Measurements from ENCODE around the gene ZNF790.
"Not testable (repeated sequence)": the region's sequence is repeated elsewhere in the genome, so short reads cannot be mapped to it uniquely, and the experiment has no call there.

Gene ZNF790

DNA sequence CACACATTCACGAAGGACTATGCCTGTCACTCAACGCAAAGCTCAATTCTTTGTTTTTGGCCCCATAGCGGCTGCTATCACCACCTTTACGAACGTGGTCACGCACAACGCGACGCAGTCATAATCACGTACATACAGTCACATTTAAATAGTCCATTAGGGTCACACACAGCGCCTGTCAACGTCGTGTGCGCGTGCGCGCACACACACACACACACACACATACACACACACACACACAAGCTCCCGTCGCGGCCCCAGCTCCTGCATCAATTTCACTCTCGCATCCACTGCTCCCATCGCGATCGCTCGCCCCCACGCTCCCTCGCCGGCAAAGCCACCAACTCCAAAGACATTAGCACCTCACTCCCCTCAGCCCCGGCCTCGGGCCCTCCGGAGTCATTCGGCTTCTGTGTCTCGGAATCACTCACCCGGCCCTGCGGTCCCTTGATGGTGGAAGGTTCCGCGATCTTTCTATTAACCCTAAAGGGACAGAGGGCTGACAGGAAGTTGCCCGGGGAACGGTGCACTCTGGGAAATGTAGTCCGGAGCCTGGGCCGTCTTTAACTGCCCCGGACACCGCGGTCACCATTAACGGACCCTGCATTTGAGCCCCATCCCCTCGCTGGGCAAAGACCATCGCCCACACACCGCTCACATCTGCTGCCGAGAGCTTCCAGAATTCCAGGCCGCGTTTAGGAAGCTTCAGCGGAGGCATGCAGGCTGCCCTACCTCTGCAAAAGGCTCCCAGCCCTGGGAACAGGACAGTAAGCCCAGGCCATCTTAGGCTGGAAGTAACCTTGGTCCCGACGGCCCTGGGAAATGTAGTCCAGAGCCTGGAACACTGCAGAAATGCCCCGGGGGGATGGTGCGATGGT, at the start of gene ZNF790:
TSS of gene ZNF790 (minus strand) at position 482 of the 878 bp plus-strand sequence. CDS start 12,768 bp downstream, outside the sequence.
- peak; percentile 66 to 67 for DNase-seq (ENCODE audit: low read depth in 2 of 2)

DNA sequence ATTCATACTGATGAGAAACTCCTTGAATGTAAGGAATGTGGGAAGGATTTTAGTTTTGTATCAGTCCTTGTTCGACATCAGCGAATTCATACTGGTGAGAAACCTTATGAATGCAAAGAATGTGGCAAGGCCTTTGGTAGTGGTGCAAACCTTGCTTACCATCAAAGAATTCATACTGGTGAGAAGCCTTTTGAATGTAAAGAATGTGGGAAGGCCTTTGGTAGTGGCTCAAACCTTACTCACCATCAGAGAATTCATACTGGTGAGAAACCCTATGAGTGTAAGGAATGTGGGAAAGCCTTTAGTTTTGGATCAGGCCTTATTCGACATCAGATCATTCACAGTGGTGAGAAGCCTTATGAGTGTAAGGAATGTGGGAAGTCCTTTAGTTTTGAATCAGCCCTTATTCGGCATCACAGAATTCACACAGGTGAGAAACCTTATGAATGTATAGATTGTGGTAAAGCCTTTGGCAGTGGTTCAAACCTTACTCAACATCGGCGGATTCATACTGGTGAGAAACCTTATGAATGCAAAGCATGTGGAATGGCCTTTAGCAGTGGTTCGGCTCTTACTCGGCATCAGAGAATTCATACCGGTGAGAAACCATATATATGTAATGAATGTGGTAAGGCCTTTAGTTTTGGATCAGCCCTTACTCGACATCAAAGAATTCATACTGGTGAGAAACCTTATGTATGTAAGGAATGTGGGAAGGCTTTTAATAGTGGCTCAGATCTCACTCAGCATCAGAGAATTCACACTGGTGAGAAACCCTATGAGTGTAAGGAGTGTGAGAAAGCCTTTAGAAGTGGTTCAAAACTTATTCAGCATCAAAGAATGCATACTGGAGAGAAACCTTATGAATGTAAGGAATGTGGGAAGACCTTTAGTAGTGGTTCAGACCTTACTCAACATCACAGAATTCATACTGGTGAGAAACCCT, 39.1 kb upstream of the ZNF790 start:
- no peak for DNase-seq (ENCODE audit: low read depth in 2 of 2)

GRCh38 chr19:36851898-36852297, 13.7 kb upstream of the ZNF790 start:
- no peak for DNase-seq (ENCODE audit: low read depth in 2 of 2)

DNA sequence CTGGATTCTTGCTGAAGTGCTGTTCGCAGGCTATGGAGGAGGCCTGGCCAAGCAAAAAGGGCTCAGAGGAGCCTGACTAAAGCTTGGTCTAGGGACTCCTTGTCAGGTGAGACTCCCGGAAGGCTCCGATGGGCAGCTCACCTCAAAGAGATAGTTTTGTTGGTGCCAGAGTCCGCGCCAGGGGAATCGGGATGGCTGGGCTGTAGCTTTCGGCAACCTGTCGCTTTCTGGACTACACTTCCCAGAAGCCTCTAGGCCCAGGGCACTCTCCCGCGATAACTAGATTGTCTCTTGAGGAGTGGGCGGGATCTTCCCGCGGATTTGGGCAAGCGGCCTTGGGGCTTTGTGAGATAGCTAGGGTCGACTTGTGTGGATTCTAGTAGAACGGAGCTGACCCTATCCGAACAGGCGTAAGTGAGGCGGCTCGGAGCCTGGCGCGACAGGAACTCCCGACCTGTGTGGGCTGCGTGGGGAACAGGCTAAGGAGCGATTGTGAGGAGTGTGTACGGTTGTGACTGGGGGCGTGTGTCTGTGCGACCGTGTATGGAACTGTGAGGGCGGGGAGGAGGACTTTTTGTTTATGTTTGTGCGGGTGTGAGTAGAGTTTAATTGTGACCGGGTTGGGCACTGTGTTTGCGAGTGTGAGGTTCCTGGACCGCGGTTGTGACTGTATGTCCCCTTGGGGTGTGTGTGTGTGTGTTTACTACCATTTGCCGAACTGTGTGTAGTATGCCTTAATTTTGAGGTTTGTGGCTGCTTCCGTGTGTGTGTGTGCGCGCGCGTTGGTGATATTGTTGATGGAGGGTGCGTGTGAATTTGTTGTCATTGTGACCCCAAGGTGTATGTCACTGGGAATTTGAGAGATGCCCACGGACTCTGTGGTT, 12.6 kb upstream of the ZNF790 start, which contains the start of gene ZNF345:
TSS of gene ZNF345 (plus strand) at position 318 of the 884 bp plus-strand sequence. CDS start 25,955 bp downstream, outside the sequence.
- peak; percentile 61 to 74 for DNase-seq (ENCODE audit: low read depth in 2 of 2)

GRCh38 chr19:36849701-36850558, 11.7 kb upstream of the ZNF790 start:
- peak; percentile 76 to 79 for DNase-seq (ENCODE audit: low read depth in 2 of 2)

DNA sequence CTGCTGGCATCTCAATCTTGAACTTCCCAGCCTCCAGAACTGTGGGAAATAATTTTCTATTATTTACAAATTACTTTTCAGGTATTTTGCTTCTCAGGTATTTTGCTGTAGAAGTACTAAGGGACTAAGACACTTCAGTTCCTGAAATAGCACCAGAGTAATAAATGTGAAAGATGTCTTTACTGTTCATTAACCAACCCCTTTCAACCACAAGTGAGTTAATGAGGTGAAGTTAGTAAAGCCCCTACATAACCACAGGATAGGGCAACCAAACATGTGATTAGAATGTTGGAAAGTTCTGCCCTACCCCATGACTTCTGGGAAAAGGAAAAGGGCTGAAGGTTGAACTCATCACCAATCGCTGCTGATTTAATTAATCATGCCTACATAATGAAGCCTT, 9.8 kb upstream of the ZNF790 start:
- DNase-seq (ENCODE audit: low read depth in 2 of 2): no peak

GRCh38 chr19:36838784-36839324, 667 bp upstream of the ZNF790 start:
- DNase-seq (ENCODE audit: low read depth in 2 of 2): no peak

- no peak for DNase-seq (ENCODE audit: low read depth in 2 of 2)
These were observed 846 bp downstream of the ZNF790 start for GRCh38 chr19:36837176-36837905.

GRCh38 chr19:36833430-36833829, 4.8 kb downstream of the ZNF790 start:
- DNase-seq (ENCODE audit: low read depth in 2 of 2): no peak

DNA sequence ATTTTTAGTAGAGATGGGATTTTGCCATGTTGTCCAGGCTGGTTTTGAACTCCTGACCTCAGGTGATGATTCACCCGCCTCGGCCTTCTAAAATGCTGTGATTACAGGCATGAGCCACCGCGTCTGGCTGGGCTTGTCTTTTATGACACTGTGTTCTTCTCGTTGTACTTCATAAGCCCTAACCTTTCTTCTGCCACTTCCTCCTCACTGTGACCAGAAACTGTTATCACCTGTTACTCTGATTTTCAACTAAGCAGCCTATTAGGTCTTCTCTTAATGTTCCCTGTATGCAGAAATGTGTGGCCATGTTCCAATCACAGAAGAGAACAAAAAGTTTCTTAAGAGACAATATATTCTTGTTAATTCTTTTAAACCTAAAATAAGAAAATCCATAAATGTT, 16.4 kb downstream of the ZNF790 start:
- no peak for DNase-seq (ENCODE audit: low read depth in 2 of 2)

DNA sequence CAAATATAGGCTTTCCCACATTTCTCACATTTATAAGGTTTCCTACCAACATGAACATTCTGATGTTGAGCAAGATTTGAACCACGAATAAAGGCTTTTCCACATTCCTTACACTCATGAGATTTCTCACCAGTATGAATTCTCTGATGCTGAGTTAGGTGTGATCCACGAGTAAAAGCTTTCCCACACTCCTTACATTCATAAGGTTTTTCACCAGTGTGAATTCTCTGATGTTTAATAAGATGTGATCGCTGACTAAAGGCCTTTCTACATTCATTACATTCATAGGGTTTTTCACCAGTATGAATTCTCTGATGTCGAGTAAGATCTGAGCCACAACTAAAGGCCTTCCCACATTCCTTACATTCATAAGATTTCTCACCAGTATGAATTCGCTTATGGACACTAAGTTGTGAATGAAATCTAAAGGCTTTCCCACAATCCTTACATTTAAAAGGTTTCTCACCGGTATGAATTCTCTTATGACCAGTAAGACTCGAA, 19.0 kb downstream of the ZNF790 start:
- DNase-seq (ENCODE audit: low read depth in 2 of 2): no peak

GRCh38 chr19:36807029-36807428, 31.2 kb downstream of the ZNF790 start:
- no peak for DNase-seq (ENCODE audit: low read depth in 2 of 2)

DNA sequence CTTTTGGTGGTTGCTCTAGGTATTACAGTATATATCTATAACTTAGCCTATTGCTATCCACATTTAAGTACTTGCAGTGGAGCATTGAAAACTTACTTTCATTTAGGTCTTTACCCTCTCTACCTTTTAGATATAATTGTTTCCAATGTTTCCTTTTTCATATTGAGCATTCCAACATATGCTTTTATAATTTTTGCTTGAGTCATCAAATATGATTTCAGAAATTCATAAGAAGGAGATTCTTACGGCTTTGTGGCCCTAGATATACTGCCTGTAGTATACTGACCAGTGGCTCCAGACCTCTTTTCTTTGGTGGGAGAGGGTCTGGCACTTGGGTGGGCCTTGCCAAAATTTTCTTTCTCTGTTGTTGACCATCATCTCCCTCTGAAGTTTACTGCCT, 32.8 kb downstream of the ZNF790 start:
- no peak for DNase-seq (ENCODE audit: low read depth in 2 of 2)

DNA sequence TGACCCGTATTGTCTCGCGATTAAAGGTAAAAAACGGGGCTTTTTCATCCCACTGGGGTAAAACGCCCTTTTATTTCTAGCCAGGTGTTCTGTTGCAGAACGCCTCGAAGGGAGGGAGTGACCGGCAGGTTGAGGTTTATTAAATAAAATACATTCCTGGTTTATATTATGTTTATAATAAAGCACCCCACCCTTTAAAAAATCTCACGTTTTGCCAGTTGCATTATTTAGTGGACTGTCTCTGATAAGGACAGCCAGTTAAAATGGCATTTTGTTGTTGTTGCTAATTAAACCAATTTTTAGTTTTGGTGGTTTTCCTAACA, 40.4 kb downstream of the ZNF790 start:
- DNase-seq (ENCODE audit: low read depth in 2 of 2): peak in 1 of 2 donors; percentile 40

GRCh38 chr19:36796714-36796992, 41.5 kb downstream of the ZNF790 start:
- DNase-seq (ENCODE audit: low read depth in 2 of 2): no peak

DNA sequence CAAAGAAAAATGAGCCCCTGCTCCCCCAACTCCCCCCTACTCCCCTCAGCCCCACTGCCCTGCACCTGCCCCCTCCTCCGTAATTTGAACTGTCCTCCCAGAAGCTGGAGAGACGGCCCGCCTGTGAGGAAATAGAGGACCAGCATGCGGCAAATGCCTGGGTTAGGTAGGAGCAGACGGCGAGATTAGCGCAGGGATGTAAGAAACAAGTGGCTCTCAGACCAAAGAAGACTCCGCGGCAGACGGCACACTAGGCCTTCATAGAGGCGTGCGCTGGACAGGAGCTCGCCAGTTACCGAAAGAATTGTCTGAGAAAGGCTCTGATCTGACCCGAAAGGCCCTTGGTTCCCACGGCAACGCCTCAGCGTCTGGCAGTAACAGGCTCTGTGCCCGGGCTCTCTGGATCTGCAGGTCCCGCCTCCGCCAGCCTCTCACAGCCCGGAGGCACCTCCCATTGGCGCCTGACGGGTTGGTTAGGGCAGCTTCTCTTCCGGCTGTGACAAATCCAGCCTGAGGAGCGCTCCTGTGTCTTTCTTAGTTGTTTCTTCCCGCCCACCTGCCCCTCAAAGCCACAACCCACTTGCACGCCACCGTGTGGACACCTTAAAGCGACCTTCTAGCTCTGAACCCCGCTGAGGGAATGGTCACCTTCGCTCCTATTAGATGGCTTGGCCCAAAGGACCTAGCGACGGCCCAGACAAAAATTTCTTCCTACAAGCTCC, 46.6 kb downstream of the ZNF790 start:
- DNase-seq (ENCODE audit: low read depth in 2 of 2): not testable (repeated sequence)

- no peak for DNase-seq (ENCODE audit: low read depth in 2 of 2)
These were observed 62.4 kb downstream of the ZNF790 start for GRCh38 chr19:36775768-36776167.

GRCh38 chr19:36773223-36773579, 65.0 kb downstream of the ZNF790 start:
- no peak for DNase-seq (ENCODE audit: low read depth in 2 of 2)

Measured in stimulated activated CD4-positive, alpha-beta T cell treated with anti-CD3 and anti-CD28 coated beads, Interleukin-1b, Interleukin-23, amount 100 ng/mL, for 4 hours (primary cell).